ENCODE measurements around the gene MROH7. TPM values are rescaled to one million over a fixed set of nuclear protein-coding genes. Genes with fewer than 3 reads are reported as not detected.

Gene MROH7
- total RNA-seq, 1 experiment from 2014 or later: not detected

- DNase-seq: no peak
- no peaks in the 10 kb centered on the region for H4K20me1 ChIP-seq (ENCODE audit: insufficient read depth)
- no peaks in the 10 kb centered on the region for H3F3A ChIP-seq (ENCODE audit: insufficient read depth, low read depth)
- ChIA-PET CTCF (interaction anchor here (0.7 kb wide), 1 partner anchor 114 kb away, joined by 3 read pairs; no protein-coding TSS in a partner anchor), POLR2A (ENCODE audit: unreplicated experiment) (interaction anchor here (0.6 kb wide), 1 partner anchor 464 kb away, joined by 11 read pairs; the partner anchor contains the start of genes CYB5RL and MRPL37)
- TF ChIP-seq, protein P1, sequence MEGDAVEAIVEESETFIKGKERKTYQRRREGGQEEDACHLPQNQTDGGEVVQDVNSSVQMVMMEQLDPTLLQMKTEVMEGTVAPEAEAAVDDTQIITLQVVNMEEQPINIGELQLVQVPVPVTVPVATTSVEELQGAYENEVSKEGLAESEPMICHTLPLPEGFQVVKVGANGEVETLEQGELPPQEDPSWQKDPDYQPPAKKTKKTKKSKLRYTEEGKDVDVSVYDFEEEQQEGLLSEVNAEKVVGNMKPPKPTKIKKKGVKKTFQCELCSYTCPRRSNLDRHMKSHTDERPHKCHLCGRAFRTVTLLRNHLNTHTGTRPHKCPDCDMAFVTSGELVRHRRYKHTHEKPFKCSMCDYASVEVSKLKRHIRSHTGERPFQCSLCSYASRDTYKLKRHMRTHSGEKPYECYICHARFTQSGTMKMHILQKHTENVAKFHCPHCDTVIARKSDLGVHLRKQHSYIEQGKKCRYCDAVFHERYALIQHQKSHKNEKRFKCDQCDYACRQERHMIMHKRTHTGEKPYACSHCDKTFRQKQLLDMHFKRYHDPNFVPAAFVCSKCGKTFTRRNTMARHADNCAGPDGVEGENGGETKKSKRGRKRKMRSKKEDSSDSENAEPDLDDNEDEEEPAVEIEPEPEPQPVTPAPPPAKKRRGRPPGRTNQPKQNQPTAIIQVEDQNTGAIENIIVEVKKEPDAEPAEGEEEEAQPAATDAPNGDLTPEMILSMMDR (conservative IDR thresholded peaks at IDR 0.05): no peak
- no peak for TF ChIP-seq EZH2 (IDR thresholded peaks at IDR 0.05; ENCODE audit: low read depth)
- H3K36me3 ChIP-seq (ENCODE audit: low read depth): no peaks in the 10 kb centered on the region
- no peaks in the 10 kb centered on the region for H3K4me1 ChIP-seq (replicated peaks; ENCODE audit: insufficient read depth)
- H2AFZ ChIP-seq: no peak overlapping the region
- intact Hi-C loops (cut with micrococcal nuclease; ENCODE audit: unreplicated experiment): loop anchor here (10.0 kb wide), 1 partner anchor 589 kb away; no protein-coding TSS in a partner anchor
- H3K4me3 ChIP-seq: no peak overlapping the region
- H3K9me3 ChIP-seq (ENCODE audit: insufficient read depth, low read depth): no peaks in the 10 kb centered on the region
- no peaks in the 10 kb centered on the region for H3K9me2 ChIP-seq (ENCODE audit: insufficient read depth)
- no peak overlapping the region for H3K4me2 ChIP-seq
- no TSS peak for BruUV-seq (replicated peaks)
- H3K79me2 ChIP-seq (ENCODE audit: low read depth): no peaks in the 10 kb centered on the region
- no peaks in the 10 kb centered on the region for H3K27me3 ChIP-seq (ENCODE audit: insufficient read depth, low read depth)
- no peak overlapping the region for H3K27ac ChIP-seq
These were observed 22.1 kb downstream of the MROH7 start for GRCh38 chr1:54663725-54664124.

DNA sequence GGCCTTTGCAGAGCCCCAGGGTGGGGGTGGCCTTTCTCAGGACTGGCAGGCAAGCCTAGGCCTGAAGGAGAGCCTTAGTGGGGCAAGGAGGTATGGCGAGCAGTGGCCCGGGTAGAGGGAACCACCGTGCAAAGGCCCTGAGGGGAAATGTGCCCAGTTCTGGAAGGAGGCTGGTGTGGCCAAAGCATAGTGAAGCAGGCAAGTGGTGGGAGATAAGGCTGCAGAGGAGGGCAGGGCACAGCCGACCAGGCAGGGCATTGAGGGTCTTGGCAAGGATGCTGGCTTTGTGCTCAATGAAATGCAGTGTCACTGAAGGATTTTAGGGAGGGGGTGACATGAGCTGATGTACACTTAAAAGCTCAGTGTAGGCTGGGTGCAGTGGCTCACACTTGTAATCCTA is 22.8 kb downstream of the MROH7 start:
- Histone ChIP-seq H3K4me2 (no peak overlapping the region), H3K4me3 (no peak overlapping the region), H4K20me1 (ENCODE audit: insufficient read depth) (no peaks in the 10 kb centered on the region), H3K27ac (no peak overlapping the region), H3K9me2 (ENCODE audit: insufficient read depth) (no peaks in the 10 kb centered on the region), H3K4me1 (replicated peaks; ENCODE audit: insufficient read depth) (no peaks in the 10 kb centered on the region), H3F3A (ENCODE audit: insufficient read depth, low read depth) (no peaks in the 10 kb centered on the region), H3K9me3 (ENCODE audit: insufficient read depth, low read depth) (no peaks in the 10 kb centered on the region), H3K36me3 (ENCODE audit: low read depth) (no peaks in the 10 kb centered on the region), H3K27me3 (ENCODE audit: insufficient read depth, low read depth) (no peaks in the 10 kb centered on the region), H2AFZ (no peak overlapping the region), H3K79me2 (ENCODE audit: low read depth) (no peaks in the 10 kb centered on the region)
- intact Hi-C loops (cut with micrococcal nuclease; ENCODE audit: unreplicated experiment): loop anchor here (10.0 kb wide), 1 partner anchor 590 kb away; no protein-coding TSS in a partner anchor
- BruUV-seq (replicated peaks): no TSS peak
- no peak for TF ChIP-seq EZH2 (IDR thresholded peaks at IDR 0.05; ENCODE audit: low read depth)
- ChIA-PET POLR2A (ENCODE audit: unreplicated experiment) (no interaction called here), CTCF (no interaction called here)
- DNase-seq: no peak

GRCh38 chr1:54665852-54666251 is 24.3 kb downstream of the MROH7 start:
- H3K79me2 ChIP-seq (ENCODE audit: low read depth): no peaks in the 10 kb centered on the region
- H3K27me3 ChIP-seq (ENCODE audit: insufficient read depth, low read depth): no peaks in the 10 kb centered on the region
- ChIA-PET CTCF (no interaction called here), POLR2A (ENCODE audit: unreplicated experiment) (no interaction called here)
- no peak overlapping the region for H3K4me3 ChIP-seq
- intact Hi-C loops (cut with micrococcal nuclease; ENCODE audit: unreplicated experiment): loop anchor here (10.0 kb wide), 1 partner anchor 591 kb away; no protein-coding TSS in a partner anchor
- no peak overlapping the region for H3K4me2 ChIP-seq
- no peak for DNase-seq
- H3F3A ChIP-seq (ENCODE audit: insufficient read depth, low read depth): no peaks in the 10 kb centered on the region
- H3K9me2 ChIP-seq (ENCODE audit: insufficient read depth): no peaks in the 10 kb centered on the region
- no peaks in the 10 kb centered on the region for H4K20me1 ChIP-seq (ENCODE audit: insufficient read depth)
- H3K4me1 ChIP-seq (replicated peaks; ENCODE audit: insufficient read depth): no peaks in the 10 kb centered on the region
- H2AFZ ChIP-seq: no peak overlapping the region
- BruUV-seq (replicated peaks): no TSS peak
- no peaks in the 10 kb centered on the region for H3K9me3 ChIP-seq (ENCODE audit: insufficient read depth, low read depth)
- TF ChIP-seq EZH2 (IDR thresholded peaks at IDR 0.05; ENCODE audit: low read depth): no peak
- TF ChIP-seq, protein P1 (conservative IDR thresholded peaks at IDR 0.05): no peak
- no peaks in the 10 kb centered on the region for H3K36me3 ChIP-seq (ENCODE audit: low read depth)
- no peak overlapping the region for H3K27ac ChIP-seq

GRCh38 chr1:54666333-54666732 is 24.7 kb downstream of the MROH7 start:
- Histone ChIP-seq H3K36me3 (ENCODE audit: low read depth) (no peaks in the 10 kb centered on the region), H3K9me2 (ENCODE audit: insufficient read depth) (no peaks in the 10 kb centered on the region), H3K79me2 (ENCODE audit: low read depth) (no peaks in the 10 kb centered on the region), H3K27ac (no peak overlapping the region), H3K4me2 (no peak overlapping the region), H3K9me3 (ENCODE audit: insufficient read depth, low read depth) (no peaks in the 10 kb centered on the region), H2AFZ (no peak overlapping the region), H3K4me3 (no peak overlapping the region), H3K4me1 (replicated peaks; ENCODE audit: insufficient read depth) (no peaks in the 10 kb centered on the region), H3F3A (ENCODE audit: insufficient read depth, low read depth) (no peaks in the 10 kb centered on the region), H3K27me3 (ENCODE audit: insufficient read depth, low read depth) (no peaks in the 10 kb centered on the region), H4K20me1 (ENCODE audit: insufficient read depth) (no peaks in the 10 kb centered on the region)
- BruUV-seq (replicated peaks): no TSS peak
- intact Hi-C loops (cut with micrococcal nuclease; ENCODE audit: unreplicated experiment): loop anchor here (10.0 kb wide), 1 partner anchor 592 kb away; no protein-coding TSS in a partner anchor
- DNase-seq: no peak
- CTCF ChIA-PET: interaction anchor here (0.7 kb wide), 1 partner anchor 350 kb away, joined by 4 read pairs; no protein-coding TSS in a partner anchor
- TF ChIP-seq EZH2 (IDR thresholded peaks at IDR 0.05; ENCODE audit: low read depth): no peak
- POLR2A ChIA-PET (ENCODE audit: unreplicated experiment): no interaction called here

Data from PC-9 (cell line).